H1 (cell line): ENCODE results near the gene DAP. TPM values are rescaled to one million over a fixed set of nuclear protein-coding genes. Genes with fewer than 3 reads are reported as not detected.

Experiments
- CTCF ChIA-PET: fragments of 300-600 bp; sonication (Branson Sonifier 250); formaldehyde crosslinking; loops from one replicate; lab custom pipeline; 2021; ENCODE audit not compliant: partially characterized antibody; lab: Charles Lee
- POLR2A ChIA-PET: fragments of 300-600 bp; sonication (Branson Sonifier 250); formaldehyde crosslinking; loops from one replicate; lab custom pipeline; 2021; ENCODE audit warnings: inconsistent platforms; ENCODE audit not compliant: partially characterized antibody; lab: Charles Lee
- DNase-seq, 2 experiments: peaks; one replicate each; pipeline versions ENCODE4 v3.0.0 to v3.0.0-alpha.2; 2010 to 2022; ENCODE audit warnings: low spot score in 2 of 2, low read depth in 1 of 2, mixed read lengths in 1 of 2
- FAIRE-seq: peaks from 2 replicates; lab custom pipeline; 2011; peaks lifted over from hg19 to GRCh38; lab: Jason Lieb, UNC
- H2AFZ ChIP-seq: 2 replicates; pipeline ENCODE4 v1.8.1; 2012; ENCODE audit warnings: low read length, inconsistent platforms
- H2AK5ac ChIP-seq: 2 replicates; pipeline ENCODE4 v1.6.1; 2013; ENCODE audit warnings: low read depth, low read length
- H2BK120ac ChIP-seq: replicated peaks from 2 replicates; pipeline ENCODE3; 2013; ENCODE audit warnings: low read depth, low read length, inconsistent platforms
- H2BK12ac ChIP-seq: 2 replicates; pipeline ENCODE4 v1.6.1; 2013; ENCODE audit warnings: low read depth, low read length
- H2BK15ac ChIP-seq: 2 replicates; pipeline ENCODE4 v1.6.1; 2013; ENCODE audit warnings: low read length
- H2BK20ac ChIP-seq: 2 replicates; pipeline ENCODE4 v1.6.1; 2013; ENCODE audit warnings: low read length
- H2BK5ac ChIP-seq: 2 replicates; pipeline ENCODE4 v1.6.1; 2013; ENCODE audit warnings: low read depth, low read length
- H3K14ac ChIP-seq: 2 replicates; pipeline ENCODE4 v1.6.1; 2013; ENCODE audit warnings: inconsistent platforms; ENCODE audit not compliant: insufficient read length
- H3K18ac ChIP-seq: 2 replicates; pipeline ENCODE4 v1.6.1; 2013; ENCODE audit warnings: low read length; ENCODE audit errors: extremely low read depth
- H3K23ac ChIP-seq: 2 replicates; pipeline ENCODE4 v1.6.1; 2013; ENCODE audit warnings: inconsistent platforms; ENCODE audit not compliant: insufficient read length
- H3K23me2 ChIP-seq: 2 replicates; pipeline ENCODE4 v1.6.1; 2013; ENCODE audit warnings: low read depth, low read length
- H3K27ac ChIP-seq: 2 replicates; pipeline ENCODE4 v1.6.1; 2011; ENCODE audit warnings: low read depth, low read length, inconsistent platforms
- H3K27me3 ChIP-seq, 4 experiments: replicated peaks in 1 of 4; 1 replicate in 1 of 4; 2 replicates in 3 of 4; pipeline versions ENCODE4 v1.6.1 to v1.8.1; 2011 to 2013; ENCODE audit warnings: low read length in 3 of 4, mild to moderate bottlenecking in 3 of 4, inconsistent platforms in 2 of 4, mixed read lengths in 2 of 4, moderate library complexity in 1 of 4; ENCODE audit not compliant: control insufficient read depth in 3 of 4, insufficient read depth in 3 of 4; ENCODE audit errors: extremely low read depth in 1 of 4
- H3K36me3 ChIP-seq, 4 experiments: 2 replicates each; pipeline versions ENCODE4 v1.6.1 to v1.8.1; 2011 to 2013; ENCODE audit warnings: mild to moderate bottlenecking in 4 of 4, low read length in 3 of 4, moderate library complexity in 2 of 4, control low read depth in 1 of 4, inconsistent platforms in 1 of 4; ENCODE audit not compliant: insufficient read depth in 4 of 4, control insufficient read depth in 2 of 4
- H3K4ac ChIP-seq: replicated peaks from 2 replicates; pipeline ENCODE3; 2013; ENCODE audit warnings: low read length, low read depth, mixed read lengths, inconsistent platforms; ENCODE audit not compliant: insufficient read length
- H3K4me1 ChIP-seq, 4 experiments: replicated peaks in 1 of 4; 1 replicate in 1 of 4; 2 replicates in 3 of 4; pipeline versions ENCODE4 v1.6.1 to v1.8.1; 2011 to 2013; ENCODE audit warnings: low read length in 3 of 4, inconsistent platforms in 2 of 4, mixed read lengths in 1 of 4; ENCODE audit not compliant: insufficient read depth in 4 of 4, control insufficient read depth in 3 of 4
- H3K4me2 ChIP-seq, 2 experiments: 2 replicates each; pipeline versions ENCODE4 v1.6.1 to v1.8.1; 2011 to 2013; ENCODE audit warnings: low read depth in 2 of 2, low read length in 2 of 2, control low read depth in 1 of 2, inconsistent platforms in 1 of 2, mild to moderate bottlenecking in 1 of 2; ENCODE audit not compliant: insufficient read depth in 1 of 2
- H3K4me3 ChIP-seq, 4 experiments: fragments of 200-600, 300-600 bp in 1 of 4; sonication (generic), shearing (Covaris generic), sonication (Bioruptor Twin) in 1 of 4; 2 replicates each; pipeline versions ENCODE4 v1.5.1 to v1.8.1; 2011 to 2016; ENCODE audit warnings: low read length in 4 of 4, low read depth in 3 of 4, control low read depth in 2 of 4, inconsistent platforms in 2 of 4, mild to moderate bottlenecking in 2 of 4, mixed read lengths in 1 of 4, moderate library complexity in 1 of 4; ENCODE audit not compliant: insufficient read depth in 2 of 4; ENCODE audit errors: extremely low read depth in 1 of 4
- H3K56ac ChIP-seq: replicated peaks from 2 replicates; pipeline ENCODE3; 2013; ENCODE audit warnings: low read depth, mild to moderate bottlenecking, mixed read lengths, low read length, inconsistent platforms; ENCODE audit not compliant: insufficient read length
- H3K79me1 ChIP-seq: 2 replicates; pipeline ENCODE4 v1.6.1; 2013; ENCODE audit warnings: low read depth, low read length, control low read depth
- H3K79me2 ChIP-seq, 2 experiments: 2 replicates each; pipeline versions ENCODE4 v1.6.1 to v1.8.1; 2012 to 2013; ENCODE audit warnings: low read length in 2 of 2, mild to moderate bottlenecking in 2 of 2, inconsistent platforms in 1 of 2; ENCODE audit not compliant: insufficient read depth in 2 of 2, control insufficient read depth in 1 of 2
- H3K9ac ChIP-seq, 4 experiments: replicated peaks in 1 of 4; 1 replicate in 1 of 4; 2 replicates in 3 of 4; pipeline versions ENCODE4 v1.6.1 to v1.8.1; 2011 to 2013; ENCODE audit warnings: low read depth in 3 of 4, low read length in 3 of 4, control low read depth in 2 of 4, mild to moderate bottlenecking in 2 of 4, moderate library complexity in 2 of 4, inconsistent platforms in 1 of 4; ENCODE audit errors: extremely low read depth in 1 of 4
- H3K9me3 ChIP-seq, 2 experiments: 2 replicates each; pipeline versions ENCODE4 v1.6.1 to v1.8.1; 2012 to 2013; ENCODE audit warnings: mild to moderate bottlenecking in 2 of 2, moderate library complexity in 2 of 2, control low read depth in 1 of 2, inconsistent platforms in 1 of 2, low read depth in 1 of 2, low read length in 1 of 2, mixed read lengths in 1 of 2; ENCODE audit not compliant: insufficient read depth in 2 of 2
- H4K20me1 ChIP-seq, 2 experiments: replicated peaks in 1 of 2; 2 replicates each; pipeline versions ENCODE3 to v1.8.1; 2011 to 2013; ENCODE audit warnings: inconsistent platforms in 2 of 2, low read length in 2 of 2, mild to moderate bottlenecking in 1 of 2; ENCODE audit not compliant: insufficient read depth in 2 of 2, control insufficient read depth in 1 of 2
- H4K5ac ChIP-seq: 2 replicates; pipeline ENCODE4 v1.6.1; 2013; ENCODE audit warnings: low read length, low read depth, mixed read lengths, inconsistent platforms; ENCODE audit not compliant: insufficient read length
- H4K8ac ChIP-seq: 2 replicates; pipeline ENCODE4 v1.8.0; 2013; ENCODE audit warnings: mild to moderate bottlenecking, moderate library complexity, low read length, inconsistent platforms; ENCODE audit not compliant: insufficient read depth; ENCODE audit errors: extremely low read depth
- H4K91ac ChIP-seq: replicated peaks from 2 replicates; pipeline ENCODE3; 2013; ENCODE audit warnings: low read length, mixed read lengths, inconsistent platforms; ENCODE audit not compliant: insufficient read length
- ATF3 ChIP-seq: IDR thresholded peaks from 2 replicates; pipeline ENCODE4 v1.6.1; 2011; ENCODE audit warnings: low read depth, mild to moderate bottlenecking, low read length; ENCODE audit not compliant: insufficient read depth
- CBX5 ChIP-seq: fragments of 300-800, 300-1000 bp; sonication (generic); IDR thresholded peaks from 2 replicates; pipeline ENCODE4 v1.7.1; 2016; ENCODE audit warnings: antibody characterized with exemption, low read length, low read depth
- CEBPB ChIP-seq: IDR thresholded peaks from 2 replicates; pipeline ENCODE4 v1.6.1; 2012; ENCODE audit warnings: low read depth, low read length
- CTBP2 ChIP-seq: IDR thresholded peaks from 2 replicates; pipeline ENCODE4 v1.7.0; 2011; ENCODE audit warnings: borderline replicate concordance, mild to moderate bottlenecking, moderate library complexity, mixed read lengths, low read length; ENCODE audit not compliant: insufficient read depth, insufficient read length
- EP300 ChIP-seq, 2 experiments: IDR thresholded peaks; 1 replicate in 1 of 2; 2 replicates in 1 of 2; pipeline ENCODE4 v1.6.1; 2011 to 2012; ENCODE audit warnings: low read depth in 2 of 2, low read length in 2 of 2, mild to moderate bottlenecking in 2 of 2, borderline replicate concordance in 1 of 2, inconsistent platforms in 1 of 2, moderate library complexity in 1 of 2
- GTF2F1 ChIP-seq: IDR thresholded peaks from 2 replicates; pipeline ENCODE4 v1.6.1; 2012; ENCODE audit warnings: low read depth, low read length, improper control_type of control experiment, borderline replicate concordance
- POLR2A ChIP-seq, 2 experiments: IDR thresholded peaks; 1 replicate in 1 of 2; 2 replicates in 1 of 2; pipeline ENCODE4 v1.6.1; 2011; ENCODE audit warnings: low read depth in 2 of 2, low read length in 2 of 2, mild to moderate bottlenecking in 2 of 2; ENCODE audit errors: control extremely low read depth in 1 of 2
- RAD21 ChIP-seq, 2 experiments: IDR thresholded peaks in 1 of 2; conservative IDR thresholded peaks in 1 of 2; 2 replicates each; pipeline ENCODE4 v1.6.1; 2011; ENCODE audit warnings: low read depth in 2 of 2, low read length in 2 of 2, improper control_type of control experiment in 1 of 2, inconsistent platforms in 1 of 2, mild to moderate bottlenecking in 1 of 2, moderate library complexity in 1 of 2
- RBBP5 ChIP-seq: IDR thresholded peaks from 2 replicates; pipeline ENCODE4 v1.7.1; 2012; ENCODE audit warnings: low read depth, mild to moderate bottlenecking, inconsistent platforms, low read length, moderate library complexity, borderline replicate concordance
- RNF2 ChIP-seq: fragments of 200-900, 300-1000 bp; sonication (generic); IDR thresholded peaks from 2 replicates; pipeline ENCODE4 v1.7.1; 2016; ENCODE audit warnings: borderline replicate concordance, low read depth, mild to moderate bottlenecking, antibody characterized with exemption, low read length; ENCODE audit not compliant: poor library complexity, severe bottlenecking; ENCODE audit errors: missing control alignments
- SP1 ChIP-seq: IDR thresholded peaks from 2 replicates; pipeline ENCODE4 v1.6.1; 2011; ENCODE audit warnings: low read depth, low read length
- SP2 ChIP-seq: IDR thresholded peaks from 2 replicates; pipeline ENCODE4 v1.6.1; 2012; ENCODE audit warnings: mild to moderate bottlenecking, low read length, inconsistent platforms
- TCF12 ChIP-seq: IDR thresholded peaks from 2 replicates; pipeline ENCODE4 v1.6.1; 2011; ENCODE audit warnings: low read depth, mild to moderate bottlenecking, low read length
- WGBS, 2 experiments: shearing (Covaris generic) in 1 of 2; methylation state at CpG; one replicate each; pipeline versions ENCODE4 v1.1.6 to v1.1.7; 2013 to 2015; ENCODE audit warnings: low lambda C conversion rate in 2 of 2, mixed read lengths in 2 of 2, inconsistent platforms in 1 of 2, low coverage in 1 of 2, missing lambda C conversion rate in 1 of 2; ENCODE audit not compliant: insufficient replicate concordance in 2 of 2, insufficient coverage in 1 of 2, insufficient read length in 1 of 2; ENCODE audit errors: extremely low coverage in 1 of 2, missing lambda C conversion rate in 1 of 2; 5-methylcytosine and 5-hydroxymethylcytosine counted together
- polyA plus RNA-seq, 7 experiments: library from polyadenylated mRNA; depleted of rRNA in 3 of 7; stranded (reverse) in 5 of 7; unstranded in 2 of 7; fragments of >200 nt in 5 of 7; fragments of 200-250 nt in 2 of 7; gene quantifications; 1 replicate in 5 of 7; 2 replicates in 1 of 7; 4 replicates in 1 of 7; pipeline versions ENCODE4 v1.2.1 to v1.2.3, GENCODE V29; 2011 to 2013; ENCODE audit warnings: missing spikeins in 2 of 7, mixed read lengths in 2 of 7
- total RNA-seq: library from RNA; stranded (reverse); fragmentation: NEBNext Ultra II Directional; extraction: Animal tissue kit (Norgen Biotek cat#: 25700); gene quantifications from 2 replicates; pipeline ENCODE4 v1.2.1, GENCODE V29; 2021

Gene DAP
- total and polyA plus RNA-seq, 2 of the 8 experiments (the other 6 are each of a cell fraction or from before 2014, with no cell fraction given), result 26.2 to 44.4 TPM

- FAIRE-seq (no peak), DNase-seq (no peak)
- H3K79me2 ChIP-seq, result peaks cover 0 to 8% of the 10 kb centered on the region in 2 experiments; a peak in 1 of 4 replicates
- H3K36me3 ChIP-seq, result peaks cover 0 to 6% (median 0%) of the 10 kb centered on the region in 4 experiments; a peak in 4 of 8 replicates
- H3K18ac ChIP-seq, result no peak overlapping the region
- ChIA-PET POLR2A (no interaction called here), CTCF (interaction anchor here (0.8 to 3.1 kb wide), 8 partner anchors 10 to 235 kb away, joined by 3 to 13 read pairs (median 4); no protein-coding TSS in a partner anchor)
- no peak overlapping the region for H3K4me3 ChIP-seq
- no peak overlapping the region for H2BK12ac ChIP-seq
- H3K14ac ChIP-seq, result no peak overlapping the region
- no peak overlapping the region for H3K4me2 ChIP-seq
- H2BK120ac ChIP-seq, result no peak overlapping the region
- H3K79me1 ChIP-seq, result peaks cover 10% of the 10 kb centered on the region
- H2BK15ac ChIP-seq, result no peak overlapping the region
- H3K23ac ChIP-seq, result no peak overlapping the region
- H2BK5ac ChIP-seq, result no peak overlapping the region; the same call in 1 of the 2 replicates
- no peak overlapping the region for H4K5ac ChIP-seq
- no peak overlapping the region for H2AFZ ChIP-seq
- no peak overlapping the region for H4K8ac ChIP-seq
- no peaks in the 10 kb centered on the region for H3K23me2 ChIP-seq
- H3K27ac ChIP-seq, result no peak overlapping the region
- WGBS, 2 experiments, result 95% methylated on average over 2 of the region's 2 CpGs; no CpG with 5 or more reads in 1 of the 2 experiments
- H3K27me3 ChIP-seq, result no peaks in the 10 kb centered on the region
- peaks cover 0 to 2% (median under 1%) of the 10 kb centered on the region in 4 experiments; a peak in 1 of 7 replicates for H3K4me1 ChIP-seq
- H4K20me1 ChIP-seq, result peaks cover 0 to 1% of the 10 kb centered on the region in 2 experiments
- no peak overlapping the region for H3K4ac ChIP-seq
- no peak overlapping the region for H3K56ac ChIP-seq
- H3K9ac ChIP-seq, result no peak overlapping the region; a peak in 1 of 7 replicates
- no peak overlapping the region for H2BK20ac ChIP-seq
- H4K91ac ChIP-seq, result no peak overlapping the region
- H2AK5ac ChIP-seq, result 0 out of 2 replicates have a peak overlapping the region, but pooled peaks have one; percentile 18
- no peaks in the 10 kb centered on the region for H3K9me3 ChIP-seq
- TF ChIP-seq CBX5, result no peak
- no peak for TF ChIP-seq RBBP5
- no peak for TF ChIP-seq RAD21 (IDR thresholded peaks at IDR 0.05 in 1 of 2, conservative IDR thresholded peaks at IDR 0.05 in 1 of 2; ENCODE audit: low read depth in 2 of 2, low read length in 2 of 2)
- no peak for TF ChIP-seq POLR2A (IDR thresholded peaks at IDR 0.05; ENCODE audit: control extremely low read depth in 1 of 2, low read depth in 2 of 2, low read length in 2 of 2)
- TF ChIP-seq CEBPB, result no peak
- no peak for TF ChIP-seq RNF2
- no peak for TF ChIP-seq SP1
- TF ChIP-seq ATF3, result no peak
- no peak for TF ChIP-seq GTF2F1
- no peak for TF ChIP-seq EP300 (IDR thresholded peaks at IDR 0.05; ENCODE audit: borderline replicate concordance in 1 of 2, low read depth in 2 of 2, low read length in 2 of 2)
- no peak for TF ChIP-seq CTBP2
- no peak for TF ChIP-seq TCF12
- TF ChIP-seq SP2, result no peak
Measured at GRCh38 chr5:10752451-10752850, 8.6 kb downstream of the DAP start.
